Measurements from ENCODE around the gene KDM4B. TPM values are rescaled to one million over a fixed set of nuclear protein-coding genes. Genes with fewer than 3 reads are reported as not detected.
"Not testable (repeated sequence)": the region's sequence is repeated elsewhere in the genome, so short reads cannot be mapped to it uniquely, and the experiment has no call there.

KDM4B gene
- total RNA-seq, 1 experiment from 2014 or later, result 15.8 TPM

DNA sequence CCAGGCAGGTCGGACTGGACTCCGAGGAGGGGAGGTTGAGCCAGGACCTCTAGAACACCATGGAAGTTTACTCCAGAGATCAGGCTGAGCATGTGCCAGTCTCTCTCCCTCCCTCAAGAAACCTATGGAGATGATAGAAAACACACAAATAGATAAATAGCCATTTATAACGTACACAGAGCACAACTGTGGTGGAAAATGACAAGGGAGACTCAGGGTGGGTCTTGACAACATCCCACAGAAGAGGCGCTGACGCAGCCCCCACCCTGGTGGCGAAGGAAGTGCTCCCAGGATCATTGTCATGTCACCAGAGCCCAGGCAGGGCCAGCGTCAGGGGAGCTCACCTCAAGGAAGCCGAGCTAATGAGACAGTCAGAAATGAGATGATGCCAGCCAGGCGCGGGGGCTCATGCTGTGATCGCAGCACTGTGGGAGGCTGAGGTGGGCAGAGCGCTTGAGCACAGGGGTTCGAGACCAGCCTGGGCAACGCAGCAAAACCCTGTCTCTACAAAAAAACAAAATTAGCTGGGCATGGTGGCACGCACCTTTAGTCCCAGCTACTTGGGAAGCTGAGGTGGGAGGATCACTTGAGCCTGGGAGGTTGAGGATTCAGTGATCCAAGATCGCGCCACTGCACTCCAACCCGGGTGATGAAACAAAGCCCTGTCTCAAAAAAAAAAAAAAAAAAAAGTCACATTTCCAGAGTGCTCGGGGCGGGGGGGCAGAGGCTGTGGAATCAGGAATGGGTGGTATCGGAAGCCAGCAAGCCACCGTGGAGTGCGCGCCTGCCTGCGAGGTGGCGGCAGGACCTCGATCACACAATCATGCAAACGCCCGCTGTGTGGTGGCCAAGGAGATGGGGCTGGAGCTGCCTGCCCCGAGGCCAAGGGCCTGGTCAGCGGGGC, 178.4 kb downstream of the KDM4B start:
- DNase-seq (ENCODE audit: low read depth), result no peak

DNA sequence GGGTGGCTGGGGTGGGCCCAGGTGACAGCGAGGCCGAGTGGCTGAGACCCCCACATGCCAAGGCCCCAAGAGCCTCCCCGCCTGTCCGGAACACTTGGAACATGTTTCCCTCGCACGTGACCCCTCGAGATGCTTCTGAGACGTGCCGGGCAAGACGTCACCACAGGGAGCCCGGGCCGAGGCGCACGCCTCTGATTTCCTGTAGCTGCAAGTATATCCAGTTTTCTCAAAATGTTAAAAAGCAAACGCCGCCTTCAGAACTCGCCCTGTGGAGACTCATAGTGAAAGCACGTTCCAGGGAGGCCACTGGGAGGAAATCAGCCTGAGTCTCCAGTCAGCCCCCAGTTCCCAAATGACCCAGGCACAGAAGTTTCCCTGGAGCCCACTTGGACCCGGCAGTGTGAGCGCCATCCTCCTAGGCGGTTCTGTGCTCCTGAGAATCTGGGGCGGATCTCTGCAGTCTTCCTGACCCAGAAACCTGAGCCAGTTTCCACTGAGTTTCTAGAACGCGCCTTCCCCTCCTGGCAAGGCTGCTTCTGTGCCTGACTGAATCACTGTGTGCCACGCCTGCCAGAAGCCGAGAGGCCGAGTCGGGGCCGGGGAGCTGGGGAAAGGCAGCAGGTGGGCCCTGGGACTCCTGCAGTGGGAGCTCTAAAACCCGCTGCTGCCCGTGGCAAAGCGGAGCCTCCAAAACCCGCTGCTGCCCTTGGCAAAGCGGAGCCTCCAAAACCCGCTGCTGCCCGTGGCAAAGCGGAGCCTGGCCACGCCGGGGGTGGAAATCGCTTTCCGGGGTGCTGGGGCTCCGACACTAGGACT, 179.3 kb downstream of the KDM4B start:
- DNase-seq (ENCODE audit: low read depth), result no peak

DNA sequence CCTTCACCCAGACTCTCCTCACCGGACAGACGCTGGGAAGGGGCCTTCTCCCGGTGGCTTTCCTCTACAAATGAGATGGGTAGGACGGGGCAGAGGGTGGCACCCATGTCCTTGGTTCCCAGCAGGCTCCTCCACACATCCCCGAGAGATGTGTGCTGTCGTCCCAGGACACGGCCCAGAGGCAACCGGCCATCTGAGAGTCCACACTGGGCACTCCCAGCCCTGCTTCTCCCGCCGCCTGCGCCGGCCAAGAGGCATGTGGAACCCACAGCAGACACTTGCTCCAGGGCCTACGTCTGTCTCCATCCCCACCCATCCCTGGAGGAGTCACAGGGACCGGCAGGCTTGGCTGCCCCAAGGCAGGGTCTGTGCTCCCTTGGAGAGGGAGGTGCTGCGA, 179.9 kb downstream of the KDM4B start:
- DNase-seq (ENCODE audit: low read depth), result no peak

DNA sequence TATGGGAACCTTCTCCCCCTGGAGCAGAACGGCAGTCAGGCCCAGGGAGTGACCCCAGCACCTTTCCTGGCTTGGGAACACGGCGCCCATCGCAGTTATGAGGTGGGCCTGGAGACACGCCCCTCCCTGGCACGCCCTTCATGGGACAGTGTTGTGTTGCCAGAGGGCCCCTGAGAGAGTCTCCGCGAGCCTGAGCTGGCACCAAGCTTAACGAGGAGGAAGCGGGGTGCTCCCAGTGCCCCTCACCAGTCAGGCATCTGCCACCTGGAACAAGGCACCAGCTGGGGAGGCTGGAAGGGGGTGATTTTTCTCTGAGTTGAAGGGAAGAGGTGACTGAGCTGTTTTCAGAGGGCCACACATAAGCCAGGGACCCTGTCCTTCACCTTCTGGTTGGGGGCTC, 180.6 kb downstream of the KDM4B start:
- DNase-seq (ENCODE audit: low read depth), result no peak

DNA sequence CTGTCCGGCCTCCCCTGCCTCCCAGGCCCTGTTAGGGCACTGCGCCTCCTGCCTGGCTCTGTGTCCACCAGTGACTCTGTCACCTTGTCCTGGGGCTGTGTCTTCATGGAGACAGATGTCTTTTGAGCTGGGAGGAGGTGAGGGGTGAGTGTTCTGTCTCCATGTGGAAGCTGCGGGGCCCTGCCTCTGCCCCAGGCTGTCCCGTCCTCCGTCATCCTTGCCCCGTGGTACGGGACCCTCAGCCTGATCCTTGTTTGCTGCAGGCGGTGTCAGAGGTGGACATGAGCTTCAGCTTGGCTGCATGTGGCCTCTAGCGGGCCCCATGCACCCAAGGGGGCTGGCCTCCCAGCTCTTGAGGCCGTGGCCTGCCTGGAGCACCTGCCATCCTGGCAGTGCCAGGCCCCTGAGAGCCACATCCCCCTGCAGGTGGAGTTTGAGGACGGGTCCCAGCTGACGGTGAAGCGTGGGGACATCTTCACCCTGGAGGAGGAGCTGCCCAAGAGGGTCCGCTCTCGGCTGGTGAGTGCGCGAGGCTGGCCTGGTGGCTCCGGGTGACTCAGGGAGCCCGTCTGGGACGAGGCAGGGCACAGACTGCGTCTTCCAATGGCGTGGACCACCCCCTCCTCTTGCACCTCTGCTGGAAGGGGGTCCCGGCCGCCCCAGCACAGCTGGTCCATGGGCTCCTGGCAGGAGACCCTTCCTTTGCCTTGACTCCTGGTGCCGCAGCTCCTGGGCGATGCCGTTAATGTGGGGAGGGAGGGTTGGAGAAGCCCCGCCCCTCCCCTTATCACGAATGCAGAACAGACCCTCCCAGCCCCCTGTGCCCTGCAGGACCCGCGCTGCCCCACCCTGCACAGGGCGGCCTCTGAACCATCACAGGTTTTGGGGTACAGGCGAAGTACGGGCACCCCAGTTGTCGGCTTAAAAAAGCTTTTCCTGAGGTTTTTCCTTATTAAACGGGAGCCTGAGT, 181.3 kb downstream of the KDM4B start:
- DNase-seq (ENCODE audit: low read depth), result no peak

DNA sequence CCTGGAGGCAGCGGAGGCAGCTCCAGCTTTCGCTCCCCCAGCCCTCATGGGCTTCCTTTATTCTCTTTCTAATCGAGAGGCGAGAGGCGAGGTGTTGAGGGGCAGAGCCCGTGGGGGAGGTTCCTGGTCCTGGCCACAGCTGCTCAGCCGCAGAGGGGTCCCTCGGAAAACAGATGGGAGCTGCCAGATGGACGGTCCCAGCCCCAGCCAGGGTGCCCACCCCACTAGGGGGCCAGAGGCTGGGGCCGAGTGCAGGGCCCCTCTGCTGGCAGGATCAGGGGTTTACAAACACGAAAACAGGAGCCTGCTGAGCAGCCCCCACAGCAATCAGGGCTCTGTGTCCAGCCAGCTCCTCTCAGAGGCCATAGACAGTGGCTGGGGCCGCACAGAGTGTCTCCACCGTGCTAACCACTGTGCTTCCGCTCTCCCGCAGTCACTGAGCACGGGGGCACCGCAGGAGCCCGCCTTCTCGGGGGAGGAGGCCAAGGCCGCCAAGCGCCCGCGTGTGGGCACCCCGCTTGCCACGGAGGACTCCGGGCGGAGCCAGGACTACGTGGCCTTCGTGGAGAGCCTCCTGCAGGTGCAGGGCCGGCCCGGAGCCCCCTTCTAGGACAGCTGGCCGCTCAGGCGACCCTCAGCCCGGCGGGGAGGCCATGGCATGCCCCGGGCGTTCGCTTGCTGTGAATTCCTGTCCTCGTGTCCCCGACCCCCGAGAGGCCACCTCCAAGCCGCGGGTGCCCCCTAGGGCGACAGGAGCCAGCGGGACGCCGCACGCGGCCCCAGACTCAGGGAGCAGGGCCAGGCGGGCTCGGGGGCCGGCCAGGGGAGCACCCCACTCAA, 182.2 kb downstream of the KDM4B start:
- no peak for DNase-seq (ENCODE audit: low read depth)

DNA sequence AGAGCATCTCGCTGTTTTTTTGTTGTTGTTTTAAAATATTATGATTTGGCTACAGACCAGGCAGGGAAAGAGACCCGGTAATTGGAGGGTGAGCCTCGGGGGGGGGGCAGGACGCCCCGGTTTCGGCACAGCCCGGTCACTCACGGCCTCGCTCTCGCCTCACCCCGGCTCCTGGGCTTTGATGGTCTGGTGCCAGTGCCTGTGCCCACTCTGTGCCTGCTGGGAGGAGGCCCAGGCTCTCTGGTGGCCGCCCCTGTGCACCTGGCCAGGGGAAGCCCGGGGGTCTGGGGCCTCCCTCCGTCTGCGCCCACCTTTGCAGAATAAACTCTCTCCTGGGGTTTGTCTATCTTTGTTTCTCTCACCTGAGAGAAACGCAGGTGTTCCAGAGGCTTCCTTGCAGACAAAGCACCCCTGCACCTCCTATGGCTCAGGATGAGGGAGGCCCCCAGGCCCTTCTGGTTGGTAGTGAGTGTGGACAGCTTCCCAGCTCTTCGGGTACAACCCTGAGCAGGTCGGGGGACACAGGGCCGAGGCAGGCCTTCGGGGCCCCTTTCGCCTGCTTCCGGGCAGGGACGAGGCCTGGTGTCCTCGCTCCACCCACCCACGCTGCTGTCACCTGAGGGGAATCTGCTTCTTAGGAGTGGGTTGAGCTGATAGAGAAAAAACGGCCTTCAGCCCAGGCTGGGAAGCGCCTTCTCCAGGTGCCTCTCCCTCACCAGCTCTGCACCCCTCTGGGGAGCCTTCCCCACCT, 183.3 kb downstream of the KDM4B start:
- no peak for DNase-seq (ENCODE audit: low read depth)

DNA sequence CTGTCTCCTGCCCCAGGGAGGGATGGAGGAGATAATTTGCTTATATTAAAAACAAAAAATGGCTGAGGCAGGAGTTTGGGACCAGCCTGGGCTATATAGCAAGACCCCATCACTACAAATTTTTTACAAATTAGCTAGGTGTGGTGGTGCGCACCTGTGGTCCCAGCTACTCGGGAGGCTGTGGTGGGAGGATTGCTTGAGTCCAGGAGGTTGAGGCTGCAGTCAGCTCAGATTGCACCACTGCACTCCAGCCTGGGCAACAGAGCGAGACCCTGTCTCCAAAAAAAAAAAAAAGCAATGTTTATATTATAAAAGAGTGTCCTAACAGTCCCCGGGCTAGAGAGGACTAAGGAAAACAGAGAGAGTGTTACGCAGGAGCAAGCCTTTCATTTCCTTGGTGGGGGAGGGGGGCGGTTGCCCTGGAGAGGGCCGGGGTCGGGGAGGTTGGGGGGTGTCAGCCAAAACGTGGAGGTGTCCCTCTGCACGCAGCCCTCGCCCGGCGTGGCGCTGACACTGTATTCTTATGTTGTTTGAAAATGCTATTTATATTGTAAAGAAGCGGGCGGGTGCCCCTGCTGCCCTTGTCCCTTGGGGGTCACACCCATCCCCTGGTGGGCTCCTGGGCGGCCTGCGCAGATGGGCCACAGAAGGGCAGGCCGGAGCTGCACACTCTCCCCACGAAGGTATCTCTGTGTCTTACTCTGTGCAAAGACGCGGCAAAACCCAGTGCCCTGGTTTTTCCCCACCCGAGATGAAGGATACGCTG, 184.0 kb downstream of the KDM4B start:
- DNase-seq (ENCODE audit: low read depth), result no peak

DNA sequence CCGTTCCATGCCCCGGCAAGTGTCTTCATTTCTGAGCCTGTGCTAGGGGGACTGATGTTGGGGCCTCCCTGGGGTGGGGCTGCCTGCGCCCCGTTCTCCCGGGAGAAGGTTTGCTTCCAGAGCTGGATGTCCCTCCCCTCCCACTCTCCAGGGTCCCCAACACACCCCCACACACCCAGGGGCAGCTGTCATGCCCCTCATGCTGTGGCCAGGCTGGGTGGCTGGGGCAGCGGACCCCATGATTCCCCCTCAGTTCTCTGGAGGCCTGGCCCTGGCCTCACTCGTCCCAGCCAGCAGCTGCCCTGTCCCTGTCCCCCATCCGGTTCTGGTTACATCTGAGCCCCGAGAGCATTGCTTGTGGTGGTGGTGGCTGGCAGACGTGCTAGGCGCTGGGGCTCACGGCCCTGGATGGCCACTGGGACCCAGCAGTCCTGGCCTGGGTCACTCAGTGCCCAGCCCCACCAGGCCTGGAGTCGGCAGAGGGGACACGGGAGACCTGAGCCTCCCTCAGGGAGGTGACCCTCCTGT, 184.8 kb downstream of the KDM4B start:
- DNase-seq (ENCODE audit: low read depth), result no peak

DNA sequence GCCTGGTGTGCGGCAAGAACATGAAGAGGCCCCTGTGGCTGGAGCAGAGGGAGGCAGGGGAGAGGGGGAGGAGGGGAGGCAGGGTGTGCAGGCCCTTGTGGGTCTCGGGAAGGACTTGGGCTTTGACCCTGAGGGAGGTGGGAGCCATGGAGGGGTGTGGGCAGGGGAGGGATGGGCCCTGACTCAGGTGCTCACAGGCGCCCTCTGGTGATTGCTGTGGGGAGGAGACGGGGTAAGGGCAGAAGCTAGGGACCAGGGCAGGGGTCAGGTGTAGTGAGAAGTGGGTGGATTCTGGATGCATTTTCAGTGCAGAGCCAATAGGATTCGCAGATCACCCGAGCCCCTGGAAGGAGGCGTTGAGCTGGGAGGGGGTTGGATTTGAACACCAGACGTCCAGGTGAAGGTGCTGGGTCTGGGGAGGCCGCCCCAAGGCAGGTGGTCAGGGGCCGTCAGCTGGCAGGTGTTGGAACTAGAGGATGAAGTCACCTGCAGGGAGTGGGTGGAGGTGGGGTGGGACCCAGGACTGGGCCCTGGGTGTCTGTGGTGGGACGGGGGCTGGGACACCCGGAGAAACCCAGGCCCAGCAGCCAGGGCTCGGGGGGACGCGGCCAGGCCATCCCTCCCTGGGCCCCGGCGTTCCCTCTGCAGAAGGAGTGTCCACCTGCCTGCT, 185.4 kb downstream of the KDM4B start:
- no peak for DNase-seq (ENCODE audit: low read depth)

DNA sequence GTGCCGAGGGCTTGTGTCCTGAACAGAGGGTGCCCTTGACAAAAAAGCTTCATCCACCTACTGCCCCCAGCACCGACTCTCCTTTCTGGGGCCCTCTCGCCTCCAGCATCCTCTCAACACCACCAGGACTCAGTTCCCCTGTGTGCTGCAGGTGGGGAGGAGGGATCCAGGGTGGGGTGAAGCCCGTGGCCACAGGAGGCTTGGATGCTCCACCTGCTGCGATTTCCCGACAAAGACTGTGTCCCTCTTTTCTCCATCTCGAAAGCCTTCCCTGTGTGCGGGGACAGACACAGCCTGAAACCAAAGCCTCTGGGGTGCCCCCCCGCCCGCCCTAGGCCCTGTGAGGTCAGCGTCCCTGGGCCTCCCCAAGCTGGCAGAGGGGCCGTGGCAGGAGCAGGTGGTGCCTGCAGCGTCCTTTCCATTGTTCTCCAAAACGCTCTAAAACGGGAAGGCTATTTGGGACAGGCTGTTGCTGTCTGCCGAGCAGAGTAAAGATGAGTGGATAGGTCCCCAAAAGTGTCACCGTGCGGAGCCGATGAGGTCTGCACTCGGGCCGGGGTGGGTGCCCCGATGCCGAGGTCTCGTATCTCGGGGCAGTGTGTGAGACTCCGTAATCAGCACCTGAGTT, 186.0 kb downstream of the KDM4B start:
- DNase-seq (ENCODE audit: low read depth), result no peak

DNA sequence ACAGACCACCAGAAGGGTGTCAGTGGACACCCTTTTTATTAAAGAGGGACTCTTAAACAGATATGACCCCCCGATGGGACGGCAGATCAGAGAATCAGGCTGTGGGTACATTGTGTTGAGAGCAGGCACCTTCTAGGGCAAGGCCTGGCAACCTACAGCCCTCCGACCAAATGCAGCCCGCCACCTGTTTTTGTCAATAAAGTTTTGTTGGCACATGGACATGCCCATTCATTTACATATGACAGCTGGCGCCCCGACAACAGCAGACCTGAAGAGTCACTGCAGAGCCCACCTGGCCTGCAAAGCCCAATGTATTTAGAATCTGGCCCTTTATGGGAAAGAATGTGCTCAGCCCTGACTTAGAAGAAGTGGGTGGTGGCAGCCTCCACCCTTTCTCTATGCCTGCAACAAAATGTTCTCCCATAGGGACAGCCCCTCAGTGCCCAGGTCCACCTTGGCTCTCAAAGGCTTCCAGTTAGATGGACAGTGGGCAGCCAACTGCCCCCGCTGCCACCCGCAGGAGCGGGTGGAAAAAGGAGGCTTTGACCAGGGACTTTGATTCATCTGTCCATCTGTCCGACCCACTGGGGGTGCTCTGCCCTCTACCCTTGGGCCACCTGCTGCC, 186.8 kb downstream of the KDM4B start:
- peak; percentile 60 for DNase-seq (ENCODE audit: low read depth)

DNA sequence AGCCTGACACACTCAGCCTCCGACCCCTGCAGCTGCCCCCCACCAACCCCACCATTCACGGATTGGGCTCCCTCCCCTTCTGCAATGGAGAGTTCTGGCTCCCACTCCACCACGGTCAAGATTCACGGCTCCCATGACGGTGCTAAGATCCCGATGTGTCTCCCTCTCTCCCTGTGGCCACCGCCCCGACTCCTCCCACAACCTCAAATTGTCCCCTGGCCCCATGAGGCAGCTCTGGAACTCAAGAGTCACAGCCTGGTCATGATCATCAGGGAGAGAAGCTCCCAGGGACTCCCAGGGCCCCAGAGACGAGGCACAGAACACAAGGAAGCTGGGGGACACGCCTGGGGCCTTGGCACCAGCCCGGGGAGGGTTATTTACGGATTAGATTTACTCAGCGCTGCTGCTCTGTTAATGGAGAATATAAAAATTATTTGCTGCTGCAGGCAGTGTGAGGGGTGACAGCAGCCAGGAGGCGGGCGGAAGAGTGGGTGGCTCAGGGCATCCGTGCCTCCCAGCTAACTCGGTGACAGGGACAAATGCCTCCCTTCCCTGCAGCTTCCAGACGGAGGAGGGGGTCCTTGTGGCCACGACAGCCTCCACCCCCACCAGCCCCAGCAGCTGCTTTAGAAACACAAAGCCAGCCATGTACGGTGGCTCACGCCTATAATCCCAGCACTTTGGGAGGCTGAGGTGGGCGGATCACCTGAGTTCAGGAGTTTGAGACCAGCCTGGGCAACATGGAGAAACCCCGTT, 187.5 kb downstream of the KDM4B start:
- DNase-seq (ENCODE audit: low read depth), result no peak

DNA sequence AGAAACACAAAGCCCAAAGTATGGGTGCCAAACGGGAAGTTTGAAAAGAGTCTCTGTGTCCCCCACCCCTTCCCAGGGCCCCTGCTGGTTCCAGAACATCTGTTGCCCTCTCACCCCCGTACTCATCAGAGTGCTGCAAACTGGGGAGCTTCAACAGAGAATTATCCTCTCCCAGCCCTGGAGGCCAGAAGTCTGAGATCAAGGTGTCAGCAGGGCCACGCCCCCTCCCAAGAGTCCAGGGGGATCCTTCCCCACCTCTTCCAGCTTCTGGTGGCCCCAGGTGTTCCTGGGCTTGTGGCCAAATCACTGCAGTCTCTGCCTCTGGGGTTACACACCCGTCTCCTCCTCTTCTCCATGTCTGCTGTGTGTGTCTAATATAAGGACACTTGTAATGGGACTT, 188.3 kb downstream of the KDM4B start:
- no peak for DNase-seq (ENCODE audit: low read depth)

DNA sequence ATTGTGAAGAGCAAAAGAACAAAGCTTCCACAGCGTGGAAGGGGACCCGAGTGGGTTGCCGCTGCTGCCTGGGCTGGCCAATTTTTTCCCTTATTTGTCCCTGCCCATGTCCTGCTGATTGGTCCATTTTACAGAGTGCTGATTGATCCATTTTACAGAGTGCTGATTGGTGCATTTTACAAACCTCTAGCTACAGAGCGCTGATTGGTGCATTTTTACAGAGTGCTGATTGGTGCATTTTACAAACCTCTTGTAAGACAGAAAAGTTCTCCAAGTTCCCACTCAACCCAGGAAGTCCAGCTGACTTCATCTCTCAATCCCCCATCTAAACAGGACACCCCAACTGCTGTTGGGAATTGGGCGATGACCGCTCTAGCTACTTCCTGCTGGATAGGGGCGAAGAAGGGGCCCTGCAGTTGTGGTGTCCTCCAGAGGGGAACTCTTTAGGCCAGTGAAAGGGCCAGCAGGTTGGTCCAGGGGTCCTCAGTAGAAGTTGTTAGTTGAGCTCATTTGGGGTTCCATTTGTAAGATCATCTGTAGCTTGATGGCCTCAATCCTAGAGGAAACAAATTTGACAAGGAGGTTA, 189.7 kb downstream of the KDM4B start:
- not testable (repeated sequence) for DNase-seq (ENCODE audit: low read depth)

DNA sequence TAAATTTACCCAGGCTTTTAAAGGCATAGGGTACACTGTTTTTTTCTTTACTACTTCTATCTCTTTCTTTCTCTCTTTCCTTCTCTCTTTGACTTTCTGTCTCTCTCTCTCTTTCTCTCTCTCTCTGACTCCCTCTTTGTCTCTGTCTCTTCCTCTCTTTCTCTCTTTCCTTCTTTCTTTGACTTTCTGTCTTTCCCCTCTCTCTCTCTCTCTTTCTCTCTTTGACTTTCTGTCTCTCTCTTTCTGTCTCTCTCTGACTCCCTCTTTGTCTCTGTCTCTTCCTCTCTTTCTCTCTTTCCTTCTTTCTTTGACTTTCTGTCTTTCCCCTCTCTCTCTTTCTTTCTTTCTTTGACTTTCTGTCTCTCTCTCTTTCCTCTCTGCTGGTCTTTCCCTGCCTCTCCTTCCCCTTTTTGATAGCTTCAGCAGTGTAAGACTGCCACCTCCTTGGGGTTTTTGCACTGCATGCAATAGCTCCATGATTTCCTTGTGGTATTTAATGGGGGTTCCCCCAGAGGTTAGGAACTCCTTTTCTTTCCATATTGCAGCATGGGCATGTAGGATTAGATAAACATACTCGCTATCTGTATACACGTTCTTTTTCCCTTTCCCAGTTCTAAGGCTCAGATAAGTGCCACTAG, 191.4 kb downstream of the KDM4B start:
- not testable (repeated sequence) for DNase-seq (ENCODE audit: low read depth)

Data from LHCN-M2 (cell line).